Ecto neural progenitor cell (in vitro differentiated cells): ENCODE results near the gene PLEKHM3.
"Not testable (repeated sequence)": the region's sequence is repeated elsewhere in the genome, so short reads cannot be mapped to it uniquely, and the experiment has no call there.

Experiments used
- DNase-seq: peaks from one replicate; pipeline ENCODE4 v3.0.0-alpha.2; 2018; ENCODE audit warnings: low spot score

PLEKHM3 gene

DNA sequence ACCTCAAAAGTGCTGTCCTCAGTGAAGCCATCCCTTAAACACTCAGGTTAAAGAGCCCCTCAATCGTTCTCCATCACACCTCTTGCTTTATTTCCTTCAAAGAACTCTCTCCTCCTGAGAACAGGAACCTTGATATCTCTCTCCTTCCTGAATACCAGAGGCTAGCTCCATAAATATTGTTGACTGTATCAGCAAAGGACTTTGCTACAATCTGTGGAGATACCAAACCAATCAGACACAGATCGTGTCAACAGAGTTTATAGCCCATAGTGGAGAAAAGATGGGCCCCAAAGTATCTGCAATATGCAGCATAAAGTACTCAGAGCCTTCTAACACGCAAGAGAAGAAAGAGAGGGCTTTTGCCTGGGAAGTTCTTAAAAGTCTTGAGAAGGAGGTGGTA lies 36.4 kb downstream of the PLEKHM3 start:
- DNase-seq: no peak

- DNase-seq: no peak
Observed at GRCh38 chr2:207987025-207987716, 38.2 kb downstream of the PLEKHM3 start.

DNA sequence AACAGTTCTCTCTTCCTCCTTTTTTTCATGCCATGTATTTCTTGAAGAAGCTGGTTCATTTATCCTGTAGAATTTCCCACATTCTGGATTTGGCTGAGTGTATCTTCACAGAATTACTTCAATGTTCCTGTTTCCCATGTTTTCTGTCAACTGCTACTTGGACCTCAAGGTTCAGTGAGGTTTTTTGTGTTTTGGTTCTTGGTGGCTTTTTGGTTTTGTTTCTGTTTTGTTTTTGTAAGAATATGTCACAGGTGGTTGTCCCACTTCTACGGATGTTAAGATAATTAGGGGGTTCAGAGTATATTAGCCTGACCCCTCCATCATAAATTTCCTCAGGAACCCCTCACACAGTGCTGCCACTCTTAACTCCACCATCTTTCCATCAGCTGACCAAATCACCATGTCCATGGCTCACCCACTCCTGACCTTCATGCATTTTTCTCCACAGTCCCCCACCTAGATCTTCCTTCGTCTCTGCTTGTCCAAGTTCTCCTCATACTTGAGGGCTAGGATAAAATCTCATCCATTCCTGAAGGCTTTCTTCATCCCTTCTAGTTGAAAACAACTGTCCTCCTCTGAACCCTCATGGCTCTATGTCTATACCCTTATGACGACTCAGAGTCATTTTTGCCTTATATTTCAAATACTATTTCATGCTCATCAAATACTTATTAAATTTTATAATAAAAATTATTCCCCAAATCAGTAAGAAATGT lies 40.4 kb downstream of the PLEKHM3 start:
- DNase-seq: no peak

GRCh38 chr2:207983641-207984042 lies 41.7 kb downstream of the PLEKHM3 start:
- no peak for DNase-seq

- no peak for DNase-seq
Observed at GRCh38 chr2:207978177-207978948, 47.0 kb downstream of the PLEKHM3 start.

GRCh38 chr2:207975921-207976320 lies 49.4 kb downstream of the PLEKHM3 start:
- DNase-seq: no peak

DNA sequence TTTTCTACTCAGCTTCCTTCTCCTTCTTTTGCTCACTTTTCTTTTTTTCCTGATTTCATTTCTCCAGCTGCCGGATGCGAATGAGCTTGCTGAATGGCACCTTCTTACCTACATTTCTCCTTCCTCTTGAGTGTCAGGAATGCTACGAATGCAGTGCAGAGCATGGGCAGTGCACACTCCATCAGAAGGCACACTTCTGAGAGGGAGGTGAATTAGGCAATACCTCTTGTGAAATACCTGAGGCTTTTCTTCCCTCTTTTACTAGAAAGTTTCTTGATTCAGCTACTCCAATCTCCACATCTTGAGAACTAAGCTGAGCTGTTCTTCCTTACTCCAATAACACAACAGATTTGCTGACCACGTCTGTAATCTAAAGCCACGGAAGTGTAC lies 51.1 kb downstream of the PLEKHM3 start:
- no peak for DNase-seq

DNA sequence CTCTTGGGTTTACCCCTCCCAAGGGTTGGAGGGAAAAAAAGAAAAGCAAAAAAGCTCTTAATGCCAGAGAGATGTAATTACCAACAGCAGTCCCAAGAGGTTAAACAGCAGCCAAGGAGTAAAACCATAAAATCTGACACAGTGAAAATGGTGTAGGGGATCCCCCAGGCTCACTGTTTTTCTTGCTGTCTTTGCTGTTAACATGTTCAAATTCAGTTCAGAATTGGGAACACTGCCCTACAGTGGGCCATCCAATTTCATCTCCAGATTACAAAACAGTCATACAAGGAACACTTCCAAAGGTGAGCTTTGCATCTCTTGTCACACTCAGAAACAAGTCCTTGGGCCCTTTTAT lies 54.5 kb downstream of the PLEKHM3 start:
- DNase-seq: peak; percentile 43

- peak; percentile 53 for DNase-seq
Observed at GRCh38 chr2:207970147-207970825, 55.0 kb downstream of the PLEKHM3 start.

DNA sequence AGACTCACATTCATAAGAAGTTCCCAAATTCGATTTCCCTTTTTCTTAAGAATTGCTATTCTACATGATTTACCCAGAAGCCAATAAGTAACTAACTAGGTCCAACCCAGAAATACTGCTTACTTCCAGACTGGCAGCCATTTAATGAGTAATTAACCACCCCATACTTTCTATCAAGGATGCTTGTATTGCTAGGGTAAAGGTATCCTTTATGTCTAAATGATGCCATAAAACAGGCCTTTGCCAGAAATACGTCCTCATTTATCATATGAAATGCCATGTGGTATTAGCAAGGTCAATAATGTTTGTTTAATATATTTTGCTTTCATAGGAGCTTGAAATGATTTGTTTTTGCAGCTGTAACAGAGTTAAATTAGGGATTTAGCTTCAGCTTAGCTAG lies 56.1 kb downstream of the PLEKHM3 start:
- no peak for DNase-seq

- no peak for DNase-seq
Observed at GRCh38 chr2:207967121-207967520, 58.2 kb downstream of the PLEKHM3 start.

GRCh38 chr2:207960911-207961310 lies 64.4 kb downstream of the PLEKHM3 start:
- no peak for DNase-seq

DNA sequence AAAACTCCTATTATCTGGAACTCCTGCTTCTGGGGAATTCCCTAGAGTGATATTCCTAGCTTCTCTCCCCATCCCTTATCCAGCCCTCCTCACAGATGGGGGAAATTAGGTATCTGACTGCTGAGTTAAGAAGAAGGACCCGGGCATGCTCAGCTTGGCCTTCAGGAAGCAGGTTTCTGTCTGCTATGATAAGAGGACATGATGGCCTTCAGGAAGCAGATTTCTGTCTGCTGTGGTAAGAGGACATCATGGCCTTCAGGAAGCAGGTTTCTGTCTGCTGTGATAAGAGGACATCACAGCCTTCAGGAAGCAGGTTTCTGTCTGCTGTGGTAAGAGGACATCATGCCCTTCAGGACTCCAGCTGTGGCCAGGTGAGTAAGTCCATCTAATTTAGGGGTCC lies 65.2 kb downstream of the PLEKHM3 start:
- DNase-seq: no peak

- no peak for DNase-seq
Observed at GRCh38 chr2:207956771-207957170, 68.6 kb downstream of the PLEKHM3 start.

DNA sequence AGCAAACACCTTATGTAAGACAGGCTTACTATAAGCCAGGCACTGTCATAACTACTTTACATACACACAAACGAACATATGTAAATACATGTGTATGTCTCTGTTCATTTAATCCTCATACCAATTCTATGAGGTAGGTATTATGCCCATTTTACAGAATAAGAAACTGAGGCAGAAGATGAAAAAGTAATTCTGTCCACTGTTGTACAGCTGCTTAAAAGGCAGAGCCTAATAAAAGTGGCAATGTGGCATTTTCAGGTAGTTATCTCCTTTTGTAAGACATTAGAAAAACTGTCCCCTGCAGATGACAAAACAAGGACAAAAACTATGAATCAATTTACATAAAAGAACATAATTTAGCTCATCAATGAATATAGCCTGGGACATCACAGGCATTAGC lies 69.9 kb downstream of the PLEKHM3 start:
- DNase-seq: no peak

GRCh38 chr2:207953354-207953753 lies 72.0 kb downstream of the PLEKHM3 start:
- no peak for DNase-seq

GRCh38 chr2:207952564-207953345 lies 72.6 kb downstream of the PLEKHM3 start:
- DNase-seq: no peak

DNA sequence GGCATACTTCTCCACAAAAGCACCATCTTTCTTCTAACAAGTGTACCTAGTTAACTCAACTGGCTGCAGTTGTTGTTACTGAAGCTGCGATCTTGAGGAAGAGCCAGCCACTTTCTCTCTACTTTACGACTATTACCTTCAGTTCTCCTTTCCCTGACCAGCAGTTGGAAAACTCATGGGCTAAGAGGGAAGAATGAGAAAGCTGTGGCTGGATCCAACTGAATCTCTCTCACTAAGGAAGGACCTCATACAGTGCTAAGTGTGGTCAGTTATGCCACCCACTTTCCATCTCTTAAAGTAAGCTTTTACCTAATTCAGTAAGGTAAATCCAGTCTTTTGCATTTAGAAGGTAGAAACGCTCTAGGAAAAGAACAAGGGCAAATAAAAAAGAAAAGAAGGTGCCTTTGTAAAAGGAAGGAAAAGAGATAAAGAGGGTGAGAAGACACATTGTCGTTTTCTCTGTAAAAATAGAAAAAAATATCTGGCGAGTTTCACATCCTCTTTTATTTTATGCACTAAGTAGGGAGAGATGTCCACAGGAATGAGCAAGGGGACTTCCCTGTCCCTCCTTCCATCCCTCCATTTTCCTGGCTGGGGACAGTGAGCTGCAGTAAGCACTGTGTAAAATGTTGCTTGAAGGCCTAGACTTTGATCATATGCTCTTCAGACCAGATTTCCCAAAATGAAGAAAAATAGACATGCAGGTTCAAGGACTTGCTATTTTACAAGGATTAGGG lies 73.4 kb downstream of the PLEKHM3 start:
- no peak for DNase-seq

- no peak for DNase-seq
Observed at GRCh38 chr2:207950761-207951114, 74.6 kb downstream of the PLEKHM3 start.

DNA sequence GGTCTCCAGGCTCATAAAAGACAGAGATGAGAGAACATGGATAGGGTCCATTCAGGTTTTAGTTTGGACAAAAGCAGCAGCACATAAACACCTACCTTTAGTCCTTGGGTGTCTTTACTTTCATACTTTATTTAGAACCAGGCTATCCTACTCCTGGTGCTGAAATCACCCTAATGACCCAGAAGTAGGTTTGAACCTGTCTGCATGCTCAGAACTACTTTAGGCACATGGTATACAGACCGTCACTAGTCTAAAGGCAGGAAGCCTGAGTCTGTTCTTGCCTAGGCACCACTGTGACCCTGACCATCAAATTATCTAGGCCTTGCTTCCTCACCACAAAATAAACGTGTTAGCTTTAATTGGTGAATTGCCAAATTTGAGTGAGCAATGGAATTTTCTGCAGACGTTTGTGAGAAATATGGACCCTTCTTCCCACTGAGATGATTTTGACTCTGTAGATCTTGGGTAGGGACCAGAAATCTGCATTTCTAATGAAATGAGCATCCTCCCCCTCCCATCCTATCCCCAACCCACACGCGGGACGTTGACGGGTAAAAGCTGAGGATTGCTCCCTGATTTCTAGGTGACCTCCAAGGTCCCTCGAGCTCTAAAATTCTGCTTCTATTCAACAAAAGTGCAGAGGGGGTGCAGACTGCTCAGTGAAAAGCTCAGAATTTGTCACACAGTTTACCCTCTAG lies 75.1 kb downstream of the PLEKHM3 start:
- DNase-seq: no peak

GRCh38 chr2:207949245-207949644 lies 76.1 kb downstream of the PLEKHM3 start:
- not testable (repeated sequence) for DNase-seq
